SK-N-SH treated with all-trans-retinoic acid at 6 μM for 48 hours (cell line): ENCODE results near the gene ITGA8.

Experiments
- ATAC-seq: fragments of 200-7000 bp; cut with Tn5 transposase; 3 replicates; pipeline ENCODE4 v1.9.1; 2020; ENCODE audit warnings: mild to moderate bottlenecking, moderate library complexity
- ARNTL ChIP-seq: fragments of 450-650 bp; formaldehyde crosslinking; IDR thresholded peaks from 2 replicates; pipeline ENCODE4 v1.5.0; 2020; ENCODE audit warnings: low read depth, mild to moderate bottlenecking, moderate library complexity, borderline replicate concordance
- BACH2 ChIP-seq: fragments of 250-450 bp; sonication (Bioruptor Pico); IDR thresholded peaks from 2 replicates; pipeline ENCODE4 v1.9.0; 2021; ENCODE audit warnings: mild to moderate bottlenecking, borderline replicate concordance
- ISL1 ChIP-seq: fragments of 250-450 bp; sonication (Bioruptor Pico); IDR thresholded peaks from 2 replicates; pipeline ENCODE4 v2.1.2; 2022; ENCODE audit warnings: mild to moderate bottlenecking, moderate library complexity
- TCF4 ChIP-seq: fragments of 250-450 bp; sonication (Bioruptor Pico); IDR thresholded peaks from 2 replicates; pipeline ENCODE4 v1.8.0; 2021; ENCODE audit warnings: mild to moderate bottlenecking, moderate library complexity, borderline replicate concordance
- ZFP3 ChIP-seq: fragments of 250-450 bp; sonication (Bioruptor Pico); IDR thresholded peaks from 2 replicates; pipeline ENCODE4 v1.5.0; 2020; ENCODE audit warnings: mild to moderate bottlenecking, moderate library complexity
- ZFP30 ChIP-seq: fragments of 450-650 bp; formaldehyde crosslinking; IDR thresholded peaks from 2 replicates; pipeline ENCODE4 v1.5.0; 2022; ENCODE audit warnings: mild to moderate bottlenecking, moderate library complexity
- ZNF565 ChIP-seq: fragments of 450-650 bp; formaldehyde crosslinking; conservative IDR thresholded peaks from 2 replicates; pipeline ENCODE4 v1.5.0; 2020; ENCODE audit warnings: low read depth, mild to moderate bottlenecking, moderate library complexity
- ZNF70 ChIP-seq: fragments of 450-650 bp; formaldehyde crosslinking; IDR thresholded peaks from 2 replicates; pipeline ENCODE4 v1.5.0; 2020; ENCODE audit warnings: mild to moderate bottlenecking, moderate library complexity
- TF ChIP-seq, protein P1 (sequence below): fragments of 250-450 bp; sonication (Bioruptor Pico); IDR thresholded peaks from 2 replicates; pipeline ENCODE4 v1.5.0; 2020; ENCODE audit warnings: mild to moderate bottlenecking, moderate library complexity
- TF ChIP-seq, protein P2 (sequence below): fragments of 250-450 bp; sonication (Bioruptor Pico); IDR thresholded peaks from 2 replicates; pipeline ENCODE4 v1.8.0; 2020; ENCODE audit warnings: mild to moderate bottlenecking, moderate library complexity, borderline replicate concordance
- TF ChIP-seq, protein P3 (sequence below): fragments of 250-450 bp; sonication (Bioruptor Pico); IDR thresholded peaks from 2 replicates; pipeline ENCODE4 v1.5.1; 2021; ENCODE audit warnings: mild to moderate bottlenecking, moderate library complexity

ITGA8 gene

GRCh38 chr10:15485027-15485426 is 234.7 kb downstream of the ITGA8 start (continued):
- TF ChIP-seq BACH2 (CRISPR knock-in tag) (no peak), ZFP3 (CRISPR knock-in tag) (no peak)
- TF ChIP-seq, protein P1, sequence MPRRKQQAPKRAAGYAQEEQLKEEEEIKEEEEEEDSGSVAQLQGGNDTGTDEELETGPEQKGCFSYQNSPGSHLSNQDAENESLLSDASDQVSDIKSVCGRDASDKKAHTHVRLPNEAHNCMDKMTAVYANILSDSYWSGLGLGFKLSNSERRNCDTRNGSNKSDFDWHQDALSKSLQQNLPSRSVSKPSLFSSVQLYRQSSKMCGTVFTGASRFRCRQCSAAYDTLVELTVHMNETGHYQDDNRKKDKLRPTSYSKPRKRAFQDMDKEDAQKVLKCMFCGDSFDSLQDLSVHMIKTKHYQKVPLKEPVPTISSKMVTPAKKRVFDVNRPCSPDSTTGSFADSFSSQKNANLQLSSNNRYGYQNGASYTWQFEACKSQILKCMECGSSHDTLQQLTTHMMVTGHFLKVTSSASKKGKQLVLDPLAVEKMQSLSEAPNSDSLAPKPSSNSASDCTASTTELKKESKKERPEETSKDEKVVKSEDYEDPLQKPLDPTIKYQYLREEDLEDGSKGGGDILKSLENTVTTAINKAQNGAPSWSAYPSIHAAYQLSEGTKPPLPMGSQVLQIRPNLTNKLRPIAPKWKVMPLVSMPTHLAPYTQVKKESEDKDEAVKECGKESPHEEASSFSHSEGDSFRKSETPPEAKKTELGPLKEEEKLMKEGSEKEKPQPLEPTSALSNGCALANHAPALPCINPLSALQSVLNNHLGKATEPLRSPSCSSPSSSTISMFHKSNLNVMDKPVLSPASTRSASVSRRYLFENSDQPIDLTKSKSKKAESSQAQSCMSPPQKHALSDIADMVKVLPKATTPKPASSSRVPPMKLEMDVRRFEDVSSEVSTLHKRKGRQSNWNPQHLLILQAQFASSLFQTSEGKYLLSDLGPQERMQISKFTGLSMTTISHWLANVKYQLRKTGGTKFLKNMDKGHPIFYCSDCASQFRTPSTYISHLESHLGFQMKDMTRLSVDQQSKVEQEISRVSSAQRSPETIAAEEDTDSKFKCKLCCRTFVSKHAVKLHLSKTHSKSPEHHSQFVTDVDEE (CRISPR knock-in tag): no peak

GRCh38 chr10:15484128-15484527 is 235.6 kb downstream of the ITGA8 start:
- TF ChIP-seq BACH2 (CRISPR knock-in tag) (no peak), ZFP30 (CRISPR knock-in tag) (no peak), ARNTL (CRISPR knock-in tag) (no peak), ISL1 (CRISPR knock-in tag) (no peak), ZNF565 (CRISPR knock-in tag) (no peak)
- TF ChIP-seq, protein P1 (CRISPR knock-in tag): no peak
- ATAC-seq: no peak

- no peak; the same call in 2 of the 3 replicates for ATAC-seq
- TF ChIP-seq TCF4 (CRISPR knock-in tag): peak; percentile 82
- no peak for TF ChIP-seq ZNF70
- TF ChIP-seq, protein P1 (CRISPR knock-in tag): peak; percentile 40; the same call in 1 of the 2 replicates
- TF ChIP-seq, protein P2, sequence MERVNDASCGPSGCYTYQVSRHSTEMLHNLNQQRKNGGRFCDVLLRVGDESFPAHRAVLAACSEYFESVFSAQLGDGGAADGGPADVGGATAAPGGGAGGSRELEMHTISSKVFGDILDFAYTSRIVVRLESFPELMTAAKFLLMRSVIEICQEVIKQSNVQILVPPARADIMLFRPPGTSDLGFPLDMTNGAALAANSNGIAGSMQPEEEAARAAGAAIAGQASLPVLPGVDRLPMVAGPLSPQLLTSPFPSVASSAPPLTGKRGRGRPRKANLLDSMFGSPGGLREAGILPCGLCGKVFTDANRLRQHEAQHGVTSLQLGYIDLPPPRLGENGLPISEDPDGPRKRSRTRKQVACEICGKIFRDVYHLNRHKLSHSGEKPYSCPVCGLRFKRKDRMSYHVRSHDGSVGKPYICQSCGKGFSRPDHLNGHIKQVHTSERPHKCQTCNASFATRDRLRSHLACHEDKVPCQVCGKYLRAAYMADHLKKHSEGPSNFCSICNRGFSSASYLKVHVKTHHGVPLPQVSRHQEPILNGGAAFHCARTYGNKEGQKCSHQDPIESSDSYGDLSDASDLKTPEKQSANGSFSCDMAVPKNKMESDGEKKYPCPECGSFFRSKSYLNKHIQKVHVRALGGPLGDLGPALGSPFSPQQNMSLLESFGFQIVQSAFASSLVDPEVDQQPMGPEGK (CRISPR knock-in tag): no peak
- TF ChIP-seq, all 23 proteins: peak for 2
Observed at GRCh38 chr10:15483215-15484075, 236.3 kb downstream of the ITGA8 start.

DNA sequence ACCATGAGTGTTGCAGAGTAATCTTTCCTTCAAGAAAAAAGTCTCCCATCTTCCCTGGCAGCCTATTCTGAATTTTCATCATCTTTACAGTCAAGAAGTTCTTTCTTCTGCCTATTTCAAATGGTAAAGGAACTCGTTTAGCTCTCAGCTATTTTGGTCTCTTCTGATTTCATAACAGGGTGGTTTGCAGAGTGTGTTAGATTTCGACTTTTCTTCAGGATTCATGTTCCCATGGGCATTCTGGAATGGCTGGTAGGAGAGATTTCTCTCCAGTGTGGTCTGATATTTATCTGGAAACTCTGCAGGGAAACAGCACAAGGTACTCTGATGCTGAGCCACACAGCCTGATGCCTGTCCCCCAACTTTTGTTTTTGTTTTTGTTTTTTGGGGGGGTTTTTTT is 237.6 kb downstream of the ITGA8 start:
- no peak for TF ChIP-seq ARNTL (CRISPR knock-in tag)
- TF ChIP-seq, protein P3, sequence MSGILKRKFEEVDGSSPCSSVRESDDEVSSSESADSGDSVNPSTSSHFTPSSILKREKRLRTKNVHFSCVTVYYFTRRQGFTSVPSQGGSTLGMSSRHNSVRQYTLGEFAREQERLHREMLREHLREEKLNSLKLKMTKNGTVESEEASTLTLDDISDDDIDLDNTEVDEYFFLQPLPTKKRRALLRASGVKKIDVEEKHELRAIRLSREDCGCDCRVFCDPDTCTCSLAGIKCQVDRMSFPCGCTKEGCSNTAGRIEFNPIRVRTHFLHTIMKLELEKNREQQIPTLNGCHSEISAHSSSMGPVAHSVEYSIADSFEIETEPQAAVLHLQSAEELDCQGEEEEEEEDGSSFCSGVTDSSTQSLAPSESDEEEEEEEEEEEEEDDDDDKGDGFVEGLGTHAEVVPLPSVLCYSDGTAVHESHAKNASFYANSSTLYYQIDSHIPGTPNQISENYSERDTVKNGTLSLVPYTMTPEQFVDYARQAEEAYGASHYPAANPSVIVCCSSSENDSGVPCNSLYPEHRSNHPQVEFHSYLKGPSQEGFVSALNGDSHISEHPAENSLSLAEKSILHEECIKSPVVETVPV (CRISPR knock-in tag): no peak
- TF ChIP-seq, all 23 proteins: peak for 0
- no peak for ATAC-seq
